PFSK-1 (cell line): ENCODE measurements around the gene CCDC9B.
A peak's percentile ranks its signal among the peaks of the same experiment; 100 is the strongest.

Source experiments
- FOXP2 ChIP-seq: optimal IDR thresholded peaks from 2 replicates; pipeline ENCODE3; 2011; ENCODE audit warnings: borderline replicate concordance, control low read depth, inconsistent platforms; ENCODE audit not compliant: insufficient read depth; ENCODE audit errors: extremely low read length, extremely low read depth
- POLR2AphosphoS5 ChIP-seq: IDR thresholded peaks from 2 replicates; pipeline ENCODE4 v1.6.1; 2012; ENCODE audit warnings: low read depth, mild to moderate bottlenecking, control low read depth, low read length, moderate library complexity
- SIN3A ChIP-seq: IDR thresholded peaks from 2 replicates; pipeline ENCODE4 v1.6.1; 2012; ENCODE audit warnings: mild to moderate bottlenecking, low read length, moderate library complexity, borderline replicate concordance; ENCODE audit not compliant: insufficient read depth
- TAF1 ChIP-seq: IDR thresholded peaks from 2 replicates; pipeline ENCODE4 v1.6.1; 2012; ENCODE audit warnings: low read length, control low read depth, borderline replicate concordance; ENCODE audit not compliant: insufficient read depth
- TF ChIP-seq, protein P1 (sequence below), 2 experiments: IDR thresholded peaks; 2 replicates each; pipeline versions ENCODE4 v1.6.1 to v1.8.0; 2011 to 2012; ENCODE audit warnings: low read depth in 2 of 2, low read length in 2 of 2, control low read depth in 1 of 2, inconsistent platforms in 1 of 2, mild to moderate bottlenecking in 1 of 2, moderate library complexity in 1 of 2; ENCODE audit not compliant: insufficient read depth in 1 of 2

The CCDC9B gene

DNA sequence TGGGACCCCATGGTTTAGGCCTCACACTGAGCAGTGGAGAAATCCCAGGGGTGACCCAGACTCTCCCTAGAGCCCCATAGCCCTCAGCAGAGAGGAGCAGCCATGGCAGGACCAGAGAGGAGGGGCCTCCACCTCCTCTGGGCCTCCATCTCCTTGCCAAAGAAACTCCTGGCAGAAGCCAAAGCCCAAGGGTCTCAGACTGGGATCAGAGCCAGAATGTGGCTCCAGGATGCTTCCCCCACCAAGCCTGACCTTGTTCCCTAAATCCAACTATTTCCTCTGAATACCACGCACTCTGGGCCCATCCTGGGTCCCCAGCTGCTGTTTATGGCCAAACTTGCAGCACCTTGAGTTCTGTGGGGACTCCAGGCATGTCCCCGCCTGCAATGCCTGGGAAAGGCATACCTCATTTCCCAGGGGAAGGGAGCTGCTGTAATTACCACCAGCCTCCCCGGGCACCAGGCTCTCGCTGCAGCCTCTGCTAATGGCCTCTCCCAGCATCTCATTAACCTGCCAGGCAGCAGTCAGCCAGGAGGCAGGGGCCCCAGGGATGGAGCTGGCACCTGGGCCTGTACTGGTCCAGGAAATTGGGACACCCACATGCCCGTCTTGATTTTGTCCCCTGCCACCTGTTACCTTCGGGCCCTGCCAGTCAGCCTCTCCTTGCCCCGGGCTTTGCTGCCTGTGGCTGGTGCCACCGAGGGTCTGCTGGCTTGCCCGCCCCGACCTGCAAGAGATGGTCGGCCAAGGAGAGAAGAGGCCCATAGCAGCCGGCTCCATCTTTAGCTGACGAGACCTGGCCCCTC lies 4.6 kb downstream of the CCDC9B start:
- no peak for TF ChIP-seq TAF1
- no peak for TF ChIP-seq FOXP2
- TF ChIP-seq SIN3A, result no peak
- no peak for TF ChIP-seq POLR2AphosphoS5
- TF ChIP-seq, protein P1, sequence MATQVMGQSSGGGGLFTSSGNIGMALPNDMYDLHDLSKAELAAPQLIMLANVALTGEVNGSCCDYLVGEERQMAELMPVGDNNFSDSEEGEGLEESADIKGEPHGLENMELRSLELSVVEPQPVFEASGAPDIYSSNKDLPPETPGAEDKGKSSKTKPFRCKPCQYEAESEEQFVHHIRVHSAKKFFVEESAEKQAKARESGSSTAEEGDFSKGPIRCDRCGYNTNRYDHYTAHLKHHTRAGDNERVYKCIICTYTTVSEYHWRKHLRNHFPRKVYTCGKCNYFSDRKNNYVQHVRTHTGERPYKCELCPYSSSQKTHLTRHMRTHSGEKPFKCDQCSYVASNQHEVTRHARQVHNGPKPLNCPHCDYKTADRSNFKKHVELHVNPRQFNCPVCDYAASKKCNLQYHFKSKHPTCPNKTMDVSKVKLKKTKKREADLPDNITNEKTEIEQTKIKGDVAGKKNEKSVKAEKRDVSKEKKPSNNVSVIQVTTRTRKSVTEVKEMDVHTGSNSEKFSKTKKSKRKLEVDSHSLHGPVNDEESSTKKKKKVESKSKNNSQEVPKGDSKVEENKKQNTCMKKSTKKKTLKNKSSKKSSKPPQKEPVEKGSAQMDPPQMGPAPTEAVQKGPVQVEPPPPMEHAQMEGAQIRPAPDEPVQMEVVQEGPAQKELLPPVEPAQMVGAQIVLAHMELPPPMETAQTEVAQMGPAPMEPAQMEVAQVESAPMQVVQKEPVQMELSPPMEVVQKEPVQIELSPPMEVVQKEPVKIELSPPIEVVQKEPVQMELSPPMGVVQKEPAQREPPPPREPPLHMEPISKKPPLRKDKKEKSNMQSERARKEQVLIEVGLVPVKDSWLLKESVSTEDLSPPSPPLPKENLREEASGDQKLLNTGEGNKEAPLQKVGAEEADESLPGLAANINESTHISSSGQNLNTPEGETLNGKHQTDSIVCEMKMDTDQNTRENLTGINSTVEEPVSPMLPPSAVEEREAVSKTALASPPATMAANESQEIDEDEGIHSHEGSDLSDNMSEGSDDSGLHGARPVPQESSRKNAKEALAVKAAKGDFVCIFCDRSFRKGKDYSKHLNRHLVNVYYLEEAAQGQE (IDR thresholded peaks at IDR 0.05; ENCODE audit: insufficient read depth in 1 of 2, low read depth in 2 of 2, low read length in 2 of 2), result no peak

GRCh38 chr15:40334941-40335795 lies 5.6 kb downstream of the CCDC9B start:
- no peak for TF ChIP-seq POLR2AphosphoS5
- TF ChIP-seq, protein P1 (IDR thresholded peaks at IDR 0.05; ENCODE audit: insufficient read depth in 1 of 2, low read depth in 2 of 2, low read length in 2 of 2), result no peak
- no peak for TF ChIP-seq TAF1
- no peak for TF ChIP-seq FOXP2
- TF ChIP-seq SIN3A, result no peak

- no peak for TF ChIP-seq SIN3A
Measured at GRCh38 chr15:40334541-40334940, 6.2 kb downstream of the CCDC9B start.

DNA sequence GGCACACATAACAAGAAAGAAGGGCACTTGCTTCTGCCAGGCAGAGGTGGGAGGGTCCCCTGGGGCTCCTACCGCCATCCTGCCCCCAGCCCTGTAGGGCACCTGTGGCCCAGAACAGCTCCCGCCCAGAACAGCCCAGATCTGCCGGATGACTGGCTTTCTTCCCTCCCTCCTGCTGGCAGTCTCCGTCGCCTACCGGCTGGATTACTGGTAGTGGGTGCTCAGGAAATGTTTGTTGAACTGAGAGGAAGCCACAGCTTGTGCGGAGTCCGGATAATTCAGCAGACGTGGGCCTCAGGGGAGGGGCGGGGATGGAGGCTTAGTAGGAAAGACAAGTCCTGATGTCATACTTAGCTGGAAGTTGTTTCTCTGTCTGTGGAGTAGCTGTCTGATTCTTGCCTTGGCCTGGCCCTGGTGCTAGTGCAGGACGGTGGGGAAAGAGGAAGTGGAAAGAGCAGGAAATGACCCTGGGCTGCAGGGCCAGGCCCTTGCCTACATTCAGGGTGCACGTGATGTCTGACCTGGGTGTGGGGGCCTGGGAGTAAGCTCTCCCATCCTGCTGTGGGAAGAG lies 6.7 kb downstream of the CCDC9B start:
- TF ChIP-seq TAF1 (peak; percentile 50; the same call in 1 of the 2 replicates), SIN3A (no peak), POLR2AphosphoS5 (0 out of 2 replicates have a peak, but pooled peaks have one; percentile 12), FOXP2 (no peak)
- TF ChIP-seq, protein P1 (IDR thresholded peaks at IDR 0.05; ENCODE audit: insufficient read depth in 1 of 2, low read depth in 2 of 2, low read length in 2 of 2), result peak in 1 of 2 experiments; percentile 30; a peak in 1 of 4 replicates

DNA sequence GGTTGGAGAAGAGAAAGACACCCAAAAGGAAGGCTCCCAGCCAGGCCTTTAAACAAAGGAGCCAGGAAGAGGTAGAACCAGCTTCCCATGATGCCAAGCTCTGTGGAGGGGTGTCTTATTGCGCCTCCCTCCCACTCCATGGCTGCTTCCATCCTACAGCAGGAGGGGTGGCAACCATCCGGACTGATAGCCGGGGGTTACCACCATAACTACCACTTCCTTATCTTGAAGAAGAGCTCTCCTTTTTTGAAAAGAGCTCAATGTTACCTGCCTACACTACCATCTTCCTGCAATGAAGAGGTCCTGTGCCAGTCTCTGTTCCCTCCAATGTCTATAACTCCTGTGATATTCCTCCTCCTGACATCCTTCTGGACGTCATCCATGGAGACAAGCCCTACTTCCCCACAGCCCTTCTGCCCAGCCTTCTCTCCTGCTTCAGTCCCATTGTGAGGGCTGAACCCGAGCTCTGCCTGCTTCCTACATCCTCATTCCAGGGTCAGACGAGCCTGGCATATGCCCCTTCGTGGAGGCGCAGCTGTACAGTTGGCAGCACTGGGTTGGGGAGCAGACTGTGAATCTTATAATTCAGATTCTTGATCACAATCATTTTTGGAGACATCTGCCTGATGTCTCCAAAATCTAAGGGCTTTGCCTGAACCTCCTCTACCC lies 8.5 kb downstream of the CCDC9B start:
- TF ChIP-seq SIN3A (no peak), TAF1 (no peak), FOXP2 (no peak), POLR2AphosphoS5 (no peak)
- TF ChIP-seq, protein P1 (IDR thresholded peaks at IDR 0.05; ENCODE audit: insufficient read depth in 1 of 2, low read depth in 2 of 2, low read length in 2 of 2), result no peak
